Activated CD4-positive, alpha-beta T cell treated with anti-CD3 and anti-CD28 coated beads, Interleukin-2, amount 50 U/mL, for 1 hour (primary cell): ENCODE results near the gene ATP8B3.
"Not testable (repeated sequence)": the region's sequence is repeated elsewhere in the genome, so short reads cannot be mapped to it uniquely, and the experiment has no call there.

Experiments used
- DNase-seq: peaks from one replicate; pipeline ENCODE4 v3.0.0-alpha.2; 2020

ATP8B3 gene

GRCh38 chr19:1768248-1768647 is 43.8 kb downstream of the ATP8B3 start:
- DNase-seq, result no peak

GRCh38 chr19:1767464-1767933 is 44.6 kb downstream of the ATP8B3 start:
- DNase-seq, result peak; percentile 61

GRCh38 chr19:1766800-1767352 is 45.2 kb downstream of the ATP8B3 start:
- no peak for DNase-seq

- DNase-seq, result no peak
Measured at GRCh38 chr19:1765904-1766799, 45.9 kb downstream of the ATP8B3 start.

GRCh38 chr19:1765232-1765903 is 46.7 kb downstream of the ATP8B3 start:
- DNase-seq, result no peak

- DNase-seq, result no peak
Measured at GRCh38 chr19:1764729-1765128, 47.3 kb downstream of the ATP8B3 start.

- DNase-seq, result no peak
Measured at GRCh38 chr19:1763648-1764639, 48.1 kb downstream of the ATP8B3 start.

GRCh38 chr19:1762243-1763117 is 49.6 kb downstream of the ATP8B3 start:
- no peak for DNase-seq

- DNase-seq, result no peak
Measured at GRCh38 chr19:1761528-1762242, 50.4 kb downstream of the ATP8B3 start.

GRCh38 chr19:1760786-1761527 is 51.1 kb downstream of the ATP8B3 start:
- not testable (repeated sequence) for DNase-seq

- DNase-seq, result no peak
Measured at GRCh38 chr19:1760020-1760419, 52.1 kb downstream of the ATP8B3 start.

GRCh38 chr19:1758959-1759903 is 52.8 kb downstream of the ATP8B3 start:
- no peak for DNase-seq

GRCh38 chr19:1758231-1758577 is 53.9 kb downstream of the ATP8B3 start:
- no peak for DNase-seq

GRCh38 chr19:1757468-1758230 is 54.4 kb downstream of the ATP8B3 start:
- DNase-seq, result no peak

GRCh38 chr19:1756705-1757465 is 55.2 kb downstream of the ATP8B3 start:
- no peak for DNase-seq

GRCh38 chr19:1756264-1756663 is 55.8 kb downstream of the ATP8B3 start:
- DNase-seq, result no peak

GRCh38 chr19:1755467-1756171 is 56.5 kb downstream of the ATP8B3 start:
- DNase-seq, result no peak
